ENCODE measurements around the gene SH3TC2.

Gene SH3TC2

DNA sequence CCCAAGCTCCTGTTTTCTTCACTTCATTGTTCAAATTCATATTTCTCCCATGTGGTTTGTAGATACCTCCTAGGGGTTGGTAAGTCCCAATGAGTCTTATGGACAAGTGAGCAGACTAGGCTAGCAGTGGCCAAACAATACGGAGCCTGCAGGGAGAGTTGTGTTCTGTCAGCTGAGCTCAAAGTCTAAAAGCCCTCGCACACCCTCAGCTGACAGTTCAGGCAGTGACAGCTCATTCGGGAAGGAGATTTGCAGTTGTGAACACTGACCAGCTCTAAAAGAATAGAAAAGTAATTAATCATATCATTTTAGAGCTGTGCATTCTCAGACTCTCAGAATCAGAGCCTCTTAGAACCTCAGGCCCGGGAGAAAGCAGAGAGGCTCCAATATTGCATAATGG is 95.1 kb downstream of the SH3TC2 start:
- no peak for DNase-seq

DNA sequence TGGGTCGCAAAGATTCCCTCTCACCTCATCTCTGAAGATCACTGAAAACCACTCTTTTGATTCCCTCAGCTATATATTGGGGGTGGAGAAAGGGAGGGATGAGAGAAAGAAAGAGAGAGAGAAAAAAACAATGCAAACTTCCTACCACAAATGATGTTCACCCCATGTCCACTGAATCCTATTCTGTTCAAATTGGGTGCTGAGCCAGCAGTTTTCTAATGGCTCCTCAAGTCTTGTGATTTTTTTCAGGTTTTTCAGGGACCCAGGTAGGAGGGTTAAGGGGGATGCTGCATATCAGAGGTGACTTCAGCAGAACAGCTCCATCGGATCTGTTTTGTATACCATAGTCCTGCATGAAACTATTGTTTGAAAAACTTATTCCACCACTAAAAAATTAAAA is 95.9 kb downstream of the SH3TC2 start:
- DNase-seq = no peak

DNA sequence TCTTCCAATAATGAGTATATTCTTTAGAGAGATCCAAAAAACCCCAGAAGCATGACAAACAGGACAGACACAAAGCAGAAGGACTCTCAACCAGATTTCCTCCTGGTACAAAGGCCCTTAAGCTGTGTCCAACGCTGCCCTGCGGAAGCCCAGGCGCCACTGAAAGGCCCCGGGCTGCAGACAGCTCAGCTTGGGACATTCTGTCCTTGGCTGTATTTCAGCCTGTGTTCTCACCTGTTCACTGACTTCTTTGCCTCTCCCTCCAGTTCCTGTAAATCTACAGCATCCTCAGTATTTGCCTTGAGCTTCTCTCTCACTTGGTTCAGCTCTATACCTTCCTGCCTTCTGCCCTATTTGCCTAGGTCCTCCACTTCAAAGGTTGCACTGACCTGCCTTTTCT is 96.5 kb downstream of the SH3TC2 start:
- no peak for DNase-seq

DNA sequence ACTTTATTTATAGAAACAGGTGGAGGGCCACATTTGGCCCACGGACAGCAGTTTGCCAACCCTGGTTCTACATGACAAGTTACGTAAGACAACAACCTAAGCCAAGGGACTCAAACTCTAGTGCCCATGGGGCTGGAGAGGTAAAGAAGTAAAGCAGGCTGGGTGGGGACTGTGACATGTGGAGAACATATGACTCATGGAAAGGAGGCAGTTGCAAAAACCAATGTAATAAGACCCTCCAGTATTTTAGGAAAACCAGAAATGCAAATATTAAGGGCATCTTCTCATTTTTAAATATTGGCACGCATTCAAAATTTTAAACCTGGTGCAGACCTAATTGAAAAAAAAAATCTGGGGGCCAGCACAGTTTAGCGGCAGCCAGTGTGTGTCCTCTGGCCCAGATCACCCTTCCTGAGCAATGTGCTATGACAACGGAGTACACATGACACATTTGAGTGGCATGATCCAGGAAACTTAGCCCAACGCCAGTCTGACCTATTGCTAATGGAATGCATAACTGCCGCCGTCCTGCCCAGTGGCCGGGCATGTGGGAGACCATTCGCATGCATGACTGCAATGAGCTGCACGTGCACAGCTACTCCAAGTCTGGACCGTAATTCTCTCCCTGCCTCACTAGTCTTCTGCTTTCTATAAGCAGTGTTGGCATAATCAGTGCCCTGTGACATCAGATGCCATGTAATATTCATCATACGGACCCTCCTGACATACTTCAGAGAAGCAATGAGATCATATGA is 97.2 kb downstream of the SH3TC2 start:
- no peak for DNase-seq

DNA sequence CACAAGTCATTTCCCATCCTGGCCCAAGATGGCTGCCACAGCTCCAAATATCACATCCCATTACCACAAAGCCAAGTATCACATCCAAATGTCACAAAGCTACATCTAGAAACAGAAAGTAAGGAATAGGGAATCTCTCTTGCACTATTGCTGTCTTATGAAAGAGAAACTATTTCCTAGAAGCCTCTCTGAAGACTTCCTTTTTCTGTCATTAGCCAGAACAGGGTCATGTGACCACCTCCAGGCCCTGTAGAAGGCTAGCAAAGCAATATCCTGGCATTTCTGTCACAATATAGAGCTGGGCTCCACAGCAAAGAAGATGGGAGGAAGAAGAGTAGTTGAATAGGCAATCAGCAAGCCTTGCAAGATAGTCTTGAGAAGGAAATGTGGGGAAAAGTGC is 99.2 kb downstream of the SH3TC2 start:
- DNase-seq = no peak

DNA sequence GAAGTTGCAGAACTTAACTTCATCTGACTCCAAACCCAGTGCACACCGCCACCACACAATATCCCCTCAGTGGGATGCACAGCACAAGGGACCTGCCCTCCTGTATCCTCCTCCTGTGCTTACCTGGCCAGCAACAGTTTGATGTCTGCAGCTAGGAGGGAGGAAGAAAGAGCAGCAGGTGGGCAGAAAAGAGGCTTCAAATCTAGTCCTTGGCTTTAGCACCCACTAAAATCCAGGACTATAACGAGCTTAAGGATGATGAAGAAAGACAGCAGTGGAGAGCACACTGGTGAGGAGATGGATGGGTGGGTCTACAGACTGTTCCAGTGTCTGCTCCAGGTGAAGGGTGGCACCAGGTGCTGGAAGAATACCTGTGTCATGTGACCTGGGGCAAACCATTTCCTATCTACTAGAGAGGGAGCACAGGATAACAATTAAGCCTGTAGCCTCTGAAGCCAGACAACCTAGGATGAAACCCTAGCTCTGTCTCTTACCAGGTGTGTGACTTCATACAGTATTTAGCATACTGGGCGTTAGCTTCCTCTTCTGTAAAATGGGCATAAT is 100.0 kb downstream of the SH3TC2 start:
- DNase-seq = no peak

DNA sequence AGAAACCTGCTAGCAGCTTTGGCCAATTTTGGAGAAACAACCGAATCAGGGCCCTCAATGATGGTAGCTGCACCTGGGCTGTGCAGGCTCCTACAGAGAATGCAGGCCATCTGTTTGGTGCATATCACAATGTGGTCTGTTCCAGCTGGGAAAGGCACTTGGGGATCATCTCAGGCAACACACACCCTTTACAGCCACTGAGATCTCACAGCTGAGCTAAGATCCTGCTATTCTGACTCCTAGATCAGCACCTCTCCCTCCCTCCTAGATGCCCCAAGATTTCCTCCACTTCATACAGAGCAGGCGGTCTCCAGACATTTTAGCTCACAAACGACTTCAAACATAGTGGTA is 100.7 kb downstream of the SH3TC2 start:
- DNase-seq = no peak

DNA sequence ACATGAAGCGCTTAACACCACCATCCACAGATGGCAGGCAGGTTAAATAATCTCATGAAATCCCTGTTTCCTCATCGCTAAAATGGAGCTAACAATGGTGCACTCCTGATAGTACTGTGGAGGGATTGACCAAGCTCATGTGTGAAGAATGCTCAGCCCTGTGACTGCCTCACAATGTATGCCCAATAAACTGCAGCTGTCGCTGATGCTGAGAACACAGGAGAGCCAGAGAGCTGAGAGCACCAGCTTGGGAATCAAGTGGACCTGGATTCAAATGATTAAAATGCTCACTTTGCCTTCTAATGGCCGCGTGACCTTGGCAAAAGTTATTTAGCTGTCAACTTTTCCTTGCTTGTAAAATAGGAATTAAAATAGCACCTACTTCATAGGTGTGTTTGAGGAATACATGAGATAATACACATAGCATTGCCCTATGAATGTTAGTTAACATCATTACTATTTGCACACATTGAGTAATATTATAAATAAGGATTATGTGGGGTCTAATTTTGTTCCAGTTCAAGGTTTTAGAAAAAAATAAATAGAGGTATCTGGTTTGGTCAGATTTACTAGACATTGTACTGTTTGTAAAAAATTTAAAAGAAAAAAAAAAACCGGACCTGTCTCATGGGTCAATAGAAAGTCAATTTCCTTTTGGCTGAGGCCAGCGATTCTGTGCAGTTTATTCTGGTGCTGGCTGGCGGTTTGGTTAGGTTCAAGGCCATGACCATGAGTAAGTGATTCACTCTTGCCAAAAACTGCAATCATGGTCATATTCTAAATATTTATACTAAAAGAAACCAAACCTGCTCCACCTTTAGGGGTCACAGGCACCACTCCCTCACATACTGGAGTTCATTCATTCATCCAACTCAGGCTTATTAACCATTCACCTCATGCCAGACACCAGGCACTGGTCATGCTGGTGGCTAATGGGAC is 101.3 kb downstream of the SH3TC2 start:
- DNase-seq = no peak

DNA sequence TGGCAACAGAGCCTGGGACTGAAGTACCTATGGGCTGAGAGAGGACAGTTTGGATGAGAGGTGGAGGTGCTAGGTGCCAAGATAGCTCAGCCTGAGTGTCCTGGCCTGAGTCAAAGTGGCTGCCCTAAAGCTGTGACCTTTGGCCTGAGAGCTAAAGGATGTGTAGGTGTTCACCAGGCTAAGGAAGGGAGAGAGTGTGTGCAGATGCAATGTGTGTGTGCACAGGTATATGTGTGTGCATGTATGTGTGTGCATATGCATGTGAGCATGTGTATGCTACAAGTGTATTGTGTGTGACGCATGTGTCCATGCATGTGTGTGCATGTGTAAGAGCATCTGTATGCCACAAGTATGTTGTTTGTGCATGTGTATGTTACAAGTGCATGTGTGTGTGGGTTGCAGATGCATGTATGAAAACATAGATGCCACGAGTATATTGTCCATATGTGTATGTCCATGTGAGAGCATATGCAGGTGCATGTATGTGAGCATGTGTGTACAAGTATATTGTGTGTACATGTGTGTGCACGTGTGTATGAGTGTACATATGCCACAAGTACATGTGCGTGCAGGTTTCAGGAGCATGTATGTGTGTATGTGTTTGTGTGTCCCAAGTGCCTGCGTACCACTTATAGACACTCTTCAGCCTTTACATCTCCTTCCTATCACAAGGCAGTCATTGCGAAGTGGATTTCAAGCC is 102.6 kb downstream of the SH3TC2 start:
- DNase-seq = no peak

DNA sequence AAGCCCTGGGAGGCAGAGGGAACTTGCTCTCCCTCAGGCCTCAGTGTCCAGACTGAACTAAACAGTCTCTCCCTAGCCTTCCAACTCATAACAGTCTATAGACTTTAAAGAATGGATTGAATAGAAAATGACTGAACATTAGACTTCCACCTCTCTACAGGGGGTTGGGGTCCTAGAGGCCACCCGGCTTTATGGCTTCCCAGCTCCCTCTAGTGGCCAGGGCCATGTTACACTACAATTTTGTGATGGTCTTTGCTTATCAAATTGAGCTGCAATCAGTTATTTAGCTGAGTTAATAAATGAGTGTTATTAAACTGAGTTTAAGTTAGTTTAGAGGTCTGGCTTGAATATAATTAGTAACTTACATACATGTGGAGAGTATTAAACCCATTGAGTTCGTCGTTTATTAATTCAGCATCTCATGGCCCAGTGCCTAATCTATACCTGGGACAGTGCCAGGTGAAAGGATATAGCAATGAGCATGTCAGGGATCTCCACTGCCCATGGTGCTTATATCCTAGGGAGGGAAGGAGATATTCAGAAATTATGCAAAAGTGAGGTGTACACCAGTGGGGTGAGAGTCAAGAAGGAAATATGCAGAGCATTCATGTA is 105.2 kb downstream of the SH3TC2 start:
- peak; percentile 36 for DNase-seq

DNA sequence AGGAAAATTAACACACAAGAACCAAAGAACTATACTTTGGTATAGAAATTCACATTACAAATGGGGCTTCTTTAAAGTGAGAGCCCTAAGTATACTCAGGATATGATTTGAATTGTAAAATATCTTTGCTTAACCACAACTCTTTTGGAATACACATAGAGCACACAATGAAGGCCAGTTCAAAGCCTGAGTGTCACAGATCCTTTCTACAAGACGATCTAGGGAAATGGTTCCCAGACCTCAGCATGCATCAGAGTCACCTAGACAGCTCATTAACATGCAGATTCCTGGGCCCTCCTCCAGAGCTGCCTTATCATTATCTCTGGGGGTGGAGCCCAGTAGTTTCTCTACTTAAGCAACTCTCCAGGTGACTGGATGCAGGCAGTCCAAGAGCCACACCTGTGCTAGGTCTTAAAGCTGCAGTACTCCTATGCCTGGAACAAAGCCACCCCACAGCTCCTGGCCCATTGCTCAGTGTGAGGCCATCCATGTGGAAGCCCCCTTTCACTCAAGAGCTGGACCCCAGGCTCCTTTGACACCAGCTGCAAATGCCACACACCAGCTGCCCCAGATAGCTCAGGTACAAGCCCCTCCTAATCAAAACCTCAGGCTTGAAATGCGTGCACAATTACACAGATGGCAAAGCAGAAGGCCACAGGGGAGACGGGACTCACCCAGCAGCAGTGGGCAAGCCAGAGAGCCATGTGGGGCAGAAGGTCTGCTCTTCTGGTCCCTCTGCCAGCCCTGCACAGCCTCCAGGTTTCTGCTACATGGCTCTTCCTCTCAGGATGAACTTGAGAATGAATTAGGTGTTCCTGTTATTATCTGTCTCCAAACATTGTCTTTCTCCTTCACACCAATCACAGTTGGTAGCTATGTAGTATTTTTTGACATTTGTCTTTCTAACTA is 106.1 kb downstream of the SH3TC2 start:
- DNase-seq = no peak
